AG09319 (cell line): Measurements from ENCODE around the gene INPP1.

Source experiments
- DNase-seq: peaks from one replicate; pipeline ENCODE4 v3.0.0-alpha.2; 2010; ENCODE audit warnings: low read depth; ENCODE audit errors: extremely low read depth
- TF ChIP-seq, protein P1 (sequence below): IDR thresholded peaks from 2 replicates; pipeline ENCODE4 v1.5.1; 2011; ENCODE audit warnings: low read depth, mild to moderate bottlenecking, inconsistent platforms, low read length, moderate library complexity

The INPP1 gene

DNA sequence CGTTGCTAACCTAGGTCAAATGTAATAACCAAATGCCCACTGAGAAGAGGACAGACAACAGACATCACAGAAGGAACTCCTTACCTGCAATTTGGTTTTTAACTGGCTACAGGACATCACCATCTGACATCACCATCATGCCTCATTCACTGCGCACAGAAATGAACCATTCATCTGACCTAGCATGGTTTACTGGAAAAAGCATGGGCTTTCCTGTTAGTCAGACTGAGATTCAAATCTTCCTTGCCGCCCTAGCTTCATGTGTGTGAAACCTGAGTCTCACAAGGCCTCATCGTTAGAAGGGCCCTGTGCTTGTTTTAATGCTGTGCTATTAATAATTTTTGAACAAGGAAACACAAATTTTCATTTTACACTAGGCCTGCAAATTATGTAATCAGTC, 22.7 kb upstream of the INPP1 start:
- no peak for DNase-seq
- TF ChIP-seq, protein P1, sequence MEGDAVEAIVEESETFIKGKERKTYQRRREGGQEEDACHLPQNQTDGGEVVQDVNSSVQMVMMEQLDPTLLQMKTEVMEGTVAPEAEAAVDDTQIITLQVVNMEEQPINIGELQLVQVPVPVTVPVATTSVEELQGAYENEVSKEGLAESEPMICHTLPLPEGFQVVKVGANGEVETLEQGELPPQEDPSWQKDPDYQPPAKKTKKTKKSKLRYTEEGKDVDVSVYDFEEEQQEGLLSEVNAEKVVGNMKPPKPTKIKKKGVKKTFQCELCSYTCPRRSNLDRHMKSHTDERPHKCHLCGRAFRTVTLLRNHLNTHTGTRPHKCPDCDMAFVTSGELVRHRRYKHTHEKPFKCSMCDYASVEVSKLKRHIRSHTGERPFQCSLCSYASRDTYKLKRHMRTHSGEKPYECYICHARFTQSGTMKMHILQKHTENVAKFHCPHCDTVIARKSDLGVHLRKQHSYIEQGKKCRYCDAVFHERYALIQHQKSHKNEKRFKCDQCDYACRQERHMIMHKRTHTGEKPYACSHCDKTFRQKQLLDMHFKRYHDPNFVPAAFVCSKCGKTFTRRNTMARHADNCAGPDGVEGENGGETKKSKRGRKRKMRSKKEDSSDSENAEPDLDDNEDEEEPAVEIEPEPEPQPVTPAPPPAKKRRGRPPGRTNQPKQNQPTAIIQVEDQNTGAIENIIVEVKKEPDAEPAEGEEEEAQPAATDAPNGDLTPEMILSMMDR, result no peak

DNA sequence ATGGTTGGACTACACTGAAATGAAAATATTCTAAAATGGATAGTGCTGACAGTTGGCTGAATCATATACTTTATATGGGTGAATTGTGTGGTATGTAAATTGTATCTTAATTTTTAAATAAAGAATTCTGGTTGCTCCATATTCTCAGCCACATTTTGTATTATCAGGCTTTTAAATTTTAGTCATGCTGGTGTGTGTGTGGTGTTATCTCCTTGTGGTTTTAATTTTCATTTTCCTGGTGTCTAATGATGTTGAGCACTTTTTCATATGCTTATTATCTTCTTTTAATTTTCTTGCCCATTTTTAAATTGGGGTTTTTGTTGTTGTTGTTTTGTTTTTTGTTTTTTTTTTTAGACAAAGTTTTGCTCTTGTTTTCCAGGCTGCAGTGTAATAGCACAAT, 20.0 kb upstream of the INPP1 start:
- TF ChIP-seq, protein P1, result no peak
- no peak for DNase-seq

DNA sequence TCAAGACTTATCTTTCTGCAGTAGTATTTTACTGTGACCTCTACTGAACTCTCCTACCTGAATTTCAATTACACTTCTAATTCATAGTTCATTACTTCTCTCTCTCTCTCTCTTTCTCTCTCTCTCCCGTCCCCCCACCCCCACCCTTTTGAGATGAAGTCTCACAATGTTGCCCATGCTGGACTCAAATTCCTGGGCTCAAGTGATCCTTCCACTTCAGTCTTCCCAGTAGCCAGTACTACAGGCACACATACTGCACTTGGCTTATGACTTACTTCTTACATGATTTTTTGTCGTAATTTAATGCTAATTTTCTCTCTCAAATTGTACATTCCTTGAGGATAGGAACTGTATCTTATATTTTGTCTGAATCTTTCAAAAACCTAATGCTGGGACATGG, 17.8 kb upstream of the INPP1 start:
- TF ChIP-seq, protein P1, result no peak
- DNase-seq, result no peak

DNA sequence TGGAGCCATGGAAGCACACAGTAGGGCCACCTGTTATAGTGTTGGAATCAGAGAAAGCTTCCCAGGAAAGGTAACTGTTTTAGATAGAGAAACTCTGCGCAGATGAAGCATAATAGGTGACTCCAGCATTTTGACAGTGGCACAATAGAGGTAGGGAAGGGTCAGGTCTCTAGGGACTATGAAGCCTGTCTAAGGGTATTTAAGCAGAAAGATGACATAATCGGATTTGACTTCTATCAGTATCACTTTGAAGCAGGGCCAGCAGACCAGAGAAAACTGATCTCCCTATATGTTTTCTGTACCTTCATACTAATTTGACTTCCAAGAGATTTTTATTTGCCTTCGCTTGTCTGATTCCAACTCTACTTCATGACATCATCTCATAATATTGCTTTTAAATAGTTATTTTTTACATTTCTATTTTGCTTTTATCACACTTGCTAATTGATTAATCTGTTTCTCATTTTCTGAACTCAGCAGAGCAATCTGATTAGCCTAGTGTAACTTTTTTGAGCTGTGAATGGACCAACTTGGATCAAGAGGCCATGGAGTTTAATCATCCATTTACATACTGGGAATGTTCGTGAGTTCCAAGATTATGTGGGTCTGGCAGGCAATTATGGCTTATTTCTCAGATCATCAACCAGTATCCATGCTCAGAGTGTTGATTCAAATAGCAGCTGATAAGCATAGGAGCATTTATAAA, 15.4 kb upstream of the INPP1 start:
- DNase-seq, result no peak
- TF ChIP-seq, protein P1, result no peak

DNA sequence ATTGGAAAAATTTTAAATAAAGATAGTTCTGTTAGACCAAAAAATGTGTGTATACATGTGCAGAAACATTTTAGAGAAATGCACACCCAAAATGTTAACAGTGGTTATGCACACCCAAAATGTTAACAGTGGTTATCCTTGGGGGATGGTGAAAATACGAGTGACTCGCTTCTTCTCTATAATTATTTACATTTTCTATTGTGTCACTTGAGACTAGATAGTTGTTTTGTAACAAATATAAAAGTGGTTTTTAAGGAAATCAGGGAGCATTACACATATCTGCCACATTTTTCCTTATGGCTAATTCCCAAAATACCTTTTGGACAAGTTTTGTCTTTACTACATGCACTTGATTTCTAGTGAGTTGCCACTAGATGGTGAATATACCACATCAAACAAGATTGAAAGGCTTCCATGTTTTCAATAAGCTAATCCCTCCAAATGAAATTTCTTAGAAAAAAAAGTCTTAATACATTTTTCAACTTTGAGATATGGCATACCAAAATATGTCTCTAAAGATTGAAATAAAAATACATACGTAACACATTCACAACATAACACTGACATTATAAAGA, 14.7 kb upstream of the INPP1 start:
- DNase-seq, result no peak
- TF ChIP-seq, protein P1, result peak; percentile 23

DNA sequence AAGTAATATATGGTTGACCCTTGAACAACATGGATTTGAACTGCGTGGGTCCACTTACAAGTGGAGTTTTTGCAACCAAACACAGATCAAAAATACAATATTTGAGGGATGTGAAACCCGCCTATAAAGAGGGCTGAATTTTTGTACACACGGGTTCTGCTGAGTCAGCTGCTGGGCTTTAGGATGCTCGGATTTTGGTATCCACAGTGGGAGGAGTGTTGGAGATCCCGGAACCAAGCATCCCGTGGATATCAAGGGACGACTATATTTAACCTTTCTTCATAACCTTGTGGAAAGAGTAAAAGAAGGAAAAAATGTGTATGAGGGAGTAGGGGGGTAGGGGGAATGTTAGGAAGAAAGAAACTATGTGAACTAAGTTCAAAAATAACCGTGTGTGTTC, 10.0 kb upstream of the INPP1 start:
- TF ChIP-seq, protein P1, result no peak
- DNase-seq, result no peak

DNA sequence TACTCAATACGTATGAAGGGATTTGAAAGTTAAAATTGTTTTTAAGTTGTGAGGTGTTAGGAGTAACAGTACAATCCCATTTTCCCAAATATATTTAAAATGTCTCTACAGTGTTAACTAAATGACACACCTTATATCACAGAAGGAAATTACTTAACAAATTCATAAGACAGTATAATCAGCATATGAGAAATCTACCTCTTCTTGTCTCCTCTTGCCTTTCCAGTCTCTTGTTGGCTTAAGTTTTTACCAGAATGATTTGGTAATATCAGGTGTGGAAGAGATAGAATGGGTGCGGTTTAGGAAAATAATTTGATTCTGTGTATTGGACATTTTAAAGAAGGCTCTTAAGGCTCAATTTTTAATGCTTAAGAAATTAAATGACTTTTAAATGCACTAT, 9.5 kb upstream of the INPP1 start:
- no peak for DNase-seq

More for the DNA sequence above, 9.5 kb upstream of the INPP1 start:
- TF ChIP-seq, protein P1, result no peak
